H9 (cell line): ENCODE measurements around the gene SIK2. TPM values are rescaled to one million over a fixed set of nuclear protein-coding genes. Genes with fewer than 3 reads are reported as not detected.
"Not testable (repeated sequence)": the region's sequence is repeated elsewhere in the genome, so short reads cannot be mapped to it uniquely, and the experiment has no call there.

Experiments used
- DNase-seq: peaks from one replicate; pipeline ENCODE4 v3.0.0-alpha.2; 2017
- H2AFZ ChIP-seq: one replicate; pipeline ENCODE4 v1.6.1; 2013; ENCODE audit warnings: mild to moderate bottlenecking, low read length, control low read depth, moderate library complexity
- H2AK5ac ChIP-seq: 2 replicates; pipeline ENCODE4 v1.6.1; 2013; ENCODE audit warnings: low read length, control low read depth, mixed read lengths; ENCODE audit not compliant: insufficient read length
- H2BK120ac ChIP-seq: one replicate; pipeline ENCODE4 v1.6.1; 2013; ENCODE audit warnings: low read depth, mild to moderate bottlenecking, low read length, control low read depth, inconsistent platforms; ENCODE audit not compliant: poor library complexity, severe bottlenecking
- H2BK12ac ChIP-seq: 2 replicates; pipeline ENCODE4 v1.6.1; 2013; ENCODE audit warnings: low read length, control low read depth, mixed read lengths, low read depth; ENCODE audit not compliant: insufficient read length
- H2BK15ac ChIP-seq: 2 replicates; pipeline ENCODE4 v1.6.1; 2013; ENCODE audit warnings: low read depth, low read length, control low read depth
- H2BK20ac ChIP-seq: one replicate; pipeline ENCODE4 v1.6.1; 2013; ENCODE audit warnings: low read depth, mild to moderate bottlenecking, low read length, control low read depth, inconsistent platforms; ENCODE audit not compliant: poor library complexity, severe bottlenecking
- H2BK5ac ChIP-seq: 2 replicates; pipeline ENCODE4 v1.6.1; 2013; ENCODE audit warnings: low read length, control low read depth, mixed read lengths; ENCODE audit not compliant: insufficient read length
- H3K14ac ChIP-seq: 2 replicates; pipeline ENCODE4 v1.6.1; 2013; ENCODE audit warnings: low read length, control low read depth; ENCODE audit not compliant: insufficient read depth
- H3K18ac ChIP-seq: 2 replicates; pipeline ENCODE4 v1.6.1; 2013; ENCODE audit warnings: low read depth, mild to moderate bottlenecking, mixed read lengths, low read length, control low read depth; ENCODE audit not compliant: insufficient read length
- H3K23ac ChIP-seq: 2 replicates; pipeline ENCODE4 v1.6.1; 2013; ENCODE audit warnings: low read length, control low read depth, mixed read lengths, low read depth; ENCODE audit not compliant: insufficient read length
- H3K23me2 ChIP-seq: 2 replicates; pipeline ENCODE4 v1.6.1; 2013; ENCODE audit warnings: low read depth, mild to moderate bottlenecking, mixed read lengths, low read length, control low read depth; ENCODE audit not compliant: insufficient read length, poor library complexity, severe bottlenecking
- H3K27ac ChIP-seq: 2 replicates; pipeline ENCODE4 v1.5.1; 2013; ENCODE audit warnings: low read length, control low read depth, mixed read lengths, low read depth; ENCODE audit not compliant: insufficient read length
- H3K27me3 ChIP-seq: 2 replicates; pipeline ENCODE4 v1.6.1; 2013; ENCODE audit warnings: low read length, control low read depth, inconsistent platforms; ENCODE audit not compliant: insufficient read depth
- H3K4ac ChIP-seq: 2 replicates; pipeline ENCODE4 v1.6.1; 2013; ENCODE audit warnings: low read depth, mild to moderate bottlenecking, control low read depth, inconsistent platforms, low read length, moderate library complexity
- H3K4me1 ChIP-seq: 2 replicates; pipeline ENCODE4 v1.6.1; 2013; ENCODE audit warnings: low read length, control low read depth, inconsistent platforms; ENCODE audit not compliant: insufficient read depth
- H3K4me2 ChIP-seq: 2 replicates; pipeline ENCODE4 v1.6.1; 2013; ENCODE audit warnings: low read length, control low read depth, mixed read lengths; ENCODE audit not compliant: insufficient read length, insufficient read depth
- H3K56ac ChIP-seq: 2 replicates; pipeline ENCODE4 v1.6.1; 2013; ENCODE audit warnings: low read depth, mild to moderate bottlenecking, mixed read lengths, low read length, control low read depth; ENCODE audit not compliant: insufficient read length
- H3K79me1 ChIP-seq: 2 replicates; pipeline ENCODE4 v1.6.1; 2013; ENCODE audit warnings: low read depth, mild to moderate bottlenecking, moderate library complexity, low read length, control low read depth, inconsistent platforms; ENCODE audit not compliant: insufficient read depth, poor library complexity, severe bottlenecking
- H3K79me2 ChIP-seq: 2 replicates; pipeline ENCODE4 v1.6.1; 2013; ENCODE audit warnings: low read length, control low read depth, inconsistent platforms; ENCODE audit not compliant: insufficient read depth
- H3K9ac ChIP-seq: 2 replicates; pipeline ENCODE4 v1.6.1; 2013; ENCODE audit warnings: low read length, control low read depth, mixed read lengths; ENCODE audit not compliant: insufficient read length; ENCODE audit errors: extremely low read depth
- H3K9me3 ChIP-seq: one replicate; pipeline ENCODE4 v1.6.1; 2013; ENCODE audit warnings: low read depth, low read length, inconsistent platforms; ENCODE audit not compliant: control insufficient read depth
- H3T11ph ChIP-seq: one replicate; pipeline ENCODE4 v1.6.1; 2013; ENCODE audit warnings: mild to moderate bottlenecking, low read length, control low read depth, inconsistent platforms
- H4K20me1 ChIP-seq: one replicate; pipeline ENCODE4 v1.6.1; 2013; ENCODE audit not compliant: control insufficient read depth, insufficient read length, insufficient read depth
- H4K5ac ChIP-seq: 2 replicates; pipeline ENCODE4 v1.6.1; 2013; ENCODE audit warnings: low read depth, mild to moderate bottlenecking, mixed read lengths, low read length, control low read depth; ENCODE audit not compliant: insufficient read length
- H4K8ac ChIP-seq: replicated peaks from 2 replicates; pipeline ENCODE4 v1.6.1; 2013; ENCODE audit warnings: low read length, control low read depth, mixed read lengths, low read depth; ENCODE audit not compliant: insufficient read length
- H4K91ac ChIP-seq: 2 replicates; pipeline ENCODE4 v1.6.1; 2013; ENCODE audit warnings: low read depth, mild to moderate bottlenecking, moderate library complexity, mixed read lengths, low read length, control low read depth; ENCODE audit not compliant: insufficient read length
- H3K27ac Mint-ChIP-seq, 3 experiments: 2 replicates in 2 of 3; 3 replicates in 1 of 3; pipeline ENCODE4 v1.8.0; 2020 to 2021; ENCODE audit warnings: mixed read lengths in 3 of 3, mild to moderate bottlenecking in 1 of 3, moderate library complexity in 1 of 3
- H3K27me3 Mint-ChIP-seq: 2 replicates; pipeline ENCODE4 v1.8.0; 2021; ENCODE audit warnings: low read depth, mild to moderate bottlenecking, moderate library complexity, mixed read lengths
- H3K36me3 Mint-ChIP-seq, 3 experiments: 2 replicates in 2 of 3; 3 replicates in 1 of 3; pipeline ENCODE4 v1.8.0; 2020 to 2021; ENCODE audit warnings: low read depth in 3 of 3, mixed read lengths in 3 of 3; ENCODE audit not compliant: insufficient read depth in 1 of 3
- H3K4me1 Mint-ChIP-seq, 2 experiments: 2 replicates each; pipeline ENCODE4 v1.8.0; 2020; ENCODE audit warnings: mixed read lengths in 2 of 2
- H3K4me3 Mint-ChIP-seq, 2 experiments: 2 replicates in 1 of 2; 3 replicates in 1 of 2; pipeline ENCODE4 v1.8.0; 2020 to 2021; ENCODE audit warnings: mild to moderate bottlenecking in 2 of 2, mixed read lengths in 2 of 2, moderate library complexity in 1 of 2
- H3K9me3 Mint-ChIP-seq, 2 experiments: 2 replicates in 1 of 2; 3 replicates in 1 of 2; pipeline ENCODE4 v1.8.0; 2020; ENCODE audit warnings: mild to moderate bottlenecking in 2 of 2, mixed read lengths in 2 of 2, moderate library complexity in 1 of 2
- WGBS: extraction: QIAGEN DNeasy Blood & Tissue Kit; methylation state at CpG from one replicate; pipeline ENCODE4 v1.1.7; 2013; ENCODE audit warnings: missing lambda C conversion rate, low lambda C conversion rate, mixed read lengths; ENCODE audit not compliant: insufficient read length; ENCODE audit errors: extremely low coverage; 5-methylcytosine and 5-hydroxymethylcytosine counted together
- total RNA-seq: library from RNA; stranded (reverse); gene quantifications from 2 replicates; pipeline ENCODE4 v1.2.1, GENCODE V29; 2021
- TF ChIP-seq, protein P1 (sequence below): fragments of 200-600 bp; sonication (generic); conservative IDR thresholded peaks from 3 replicates; pipeline ENCODE4 v1.8.0; 2021; ENCODE audit warnings: antibody characterized with exemption, mild to moderate bottlenecking

The SIK2 gene
- total RNA-seq, 1 experiment from 2014 or later, result 7.5 TPM

- Histone ChIP-seq H3K27ac (no peak overlapping the region), H4K5ac (no peak overlapping the region), H3K9me3 (no peaks in the 10 kb centered on the region), H3K14ac (no peak overlapping the region), H2BK120ac (no peak overlapping the region), H3K9ac (no peak overlapping the region), H2BK20ac (no peak overlapping the region), H2AK5ac (no peak overlapping the region), H3K23me2 (no peaks in the 10 kb centered on the region), H2BK5ac (no peak overlapping the region), H3K79me1 (no peaks in the 10 kb centered on the region), H2BK15ac (no peak overlapping the region), H4K20me1 (no peaks in the 10 kb centered on the region), H4K8ac (no peak overlapping the region), H2BK12ac (no peak overlapping the region), H2AFZ (no peak overlapping the region), H3K79me2 (no peaks in the 10 kb centered on the region), H3K56ac (no peak overlapping the region), H3K27me3 (no peaks in the 10 kb centered on the region), H3T11ph (no peak overlapping the region), H3K4me2 (no peak overlapping the region), H4K91ac (no peak overlapping the region), H3K18ac (no peak overlapping the region), H3K4me1 (no peaks in the 10 kb centered on the region), H3K4ac (no peak overlapping the region), H3K23ac (no peak overlapping the region)
- Mint-ChIP-seq H3K4me1 (peaks cover 2 to 11% of the 10 kb centered on the region in 2 experiments; a peak in 2 of 4 replicates), H3K27me3 (no peaks in the 10 kb centered on the region), H3K36me3 (peaks cover 0 to 4% (median 0%) of the 10 kb centered on the region in 3 experiments; a peak in 3 of 7 replicates), H3K9me3 (no peaks in the 10 kb centered on the region; a peak in 1 of 5 replicates), H3K4me3 (no peak overlapping the region), H3K27ac (no peak overlapping the region)
- TF ChIP-seq, protein P1, sequence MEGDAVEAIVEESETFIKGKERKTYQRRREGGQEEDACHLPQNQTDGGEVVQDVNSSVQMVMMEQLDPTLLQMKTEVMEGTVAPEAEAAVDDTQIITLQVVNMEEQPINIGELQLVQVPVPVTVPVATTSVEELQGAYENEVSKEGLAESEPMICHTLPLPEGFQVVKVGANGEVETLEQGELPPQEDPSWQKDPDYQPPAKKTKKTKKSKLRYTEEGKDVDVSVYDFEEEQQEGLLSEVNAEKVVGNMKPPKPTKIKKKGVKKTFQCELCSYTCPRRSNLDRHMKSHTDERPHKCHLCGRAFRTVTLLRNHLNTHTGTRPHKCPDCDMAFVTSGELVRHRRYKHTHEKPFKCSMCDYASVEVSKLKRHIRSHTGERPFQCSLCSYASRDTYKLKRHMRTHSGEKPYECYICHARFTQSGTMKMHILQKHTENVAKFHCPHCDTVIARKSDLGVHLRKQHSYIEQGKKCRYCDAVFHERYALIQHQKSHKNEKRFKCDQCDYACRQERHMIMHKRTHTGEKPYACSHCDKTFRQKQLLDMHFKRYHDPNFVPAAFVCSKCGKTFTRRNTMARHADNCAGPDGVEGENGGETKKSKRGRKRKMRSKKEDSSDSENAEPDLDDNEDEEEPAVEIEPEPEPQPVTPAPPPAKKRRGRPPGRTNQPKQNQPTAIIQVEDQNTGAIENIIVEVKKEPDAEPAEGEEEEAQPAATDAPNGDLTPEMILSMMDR, result no peak
- no peak for DNase-seq
- no CpG with 5 or more reads among the region's 9 CpGs for WGBS
Observed at GRCh38 chr11:111645657-111646316, 43.5 kb downstream of the SIK2 start.

- not testable (repeated sequence) for H2BK20ac ChIP-seq, H3K14ac ChIP-seq, H3K27ac Mint-ChIP-seq, H2BK12ac ChIP-seq, H2AK5ac ChIP-seq, H3T11ph ChIP-seq, H3K56ac ChIP-seq, H3K18ac ChIP-seq, H3K4me3 Mint-ChIP-seq, H3K4me2 ChIP-seq, H3K27me3 ChIP-seq, H3K27ac ChIP-seq, H2BK15ac ChIP-seq, H3K9me3 ChIP-seq, H2BK5ac ChIP-seq, DNase-seq, H3K9me3 Mint-ChIP-seq, H4K20me1 ChIP-seq, H3K4me1 Mint-ChIP-seq, H3K79me2 ChIP-seq, H4K8ac ChIP-seq, H3K27me3 Mint-ChIP-seq, H4K5ac ChIP-seq, H3K4me1 ChIP-seq, H3K23ac ChIP-seq, H4K91ac ChIP-seq, H3K23me2 ChIP-seq, H2AFZ ChIP-seq, H2BK120ac ChIP-seq, H3K79me1 ChIP-seq, H3K4ac ChIP-seq, H3K36me3 Mint-ChIP-seq, H3K9ac ChIP-seq
- WGBS, result no CpG with 5 or more reads among the region's 5 CpGs
Observed at GRCh38 chr11:111651336-111651735, 49.1 kb downstream of the SIK2 start.
